DMS 273 (cell line): ENCODE results near the gene F8A2.
"Not testable (repeated sequence)": the region's sequence is repeated elsewhere in the genome, so short reads cannot be mapped to it uniquely, and the experiment has no call there.

Source experiments
- DNase-seq: peaks from one replicate; lab custom pipeline; 2025; ENCODE audit not compliant: unreplicated experiment; lab: John Stamatoyannopoulos, UW

Gene F8A2

GRCh38 chrX:155381843-155382528, at the start of gene F8A2:
TSS of gene F8A2 (plus strand) at chrX:155382095. CDS start at chrX:155382115, 20 bp downstream.
- not testable (repeated sequence) for DNase-seq

- no peak for DNase-seq
Measured at GRCh38 chrX:155333544-155334100, 48.3 kb upstream of the F8A2 start.

- peak; percentile 95 for DNase-seq
Measured at GRCh38 chrX:155334486-155335336, 47.2 kb upstream of the F8A2 start, which contains the start of gene CLIC2. TSS of gene CLIC2 (minus strand) at chrX:155334614. CDS start at chrX:155334427, 187 bp downstream.

- DNase-seq = not testable (repeated sequence)
Measured at GRCh38 chrX:155335337-155335712, 46.6 kb upstream of the F8A2 start.

- not testable (repeated sequence) for DNase-seq
Measured at GRCh38 chrX:155345689-155346088, 36.2 kb upstream of the F8A2 start.

GRCh38 chrX:155349448-155349847, 32.4 kb upstream of the F8A2 start:
- not testable (repeated sequence) for DNase-seq

- DNase-seq = not testable (repeated sequence)
Measured at GRCh38 chrX:155363712-155364111, 18.2 kb upstream of the F8A2 start.

- DNase-seq = not testable (repeated sequence)
Measured at GRCh38 chrX:155373777-155374458, 8.0 kb upstream of the F8A2 start.

GRCh38 chrX:155379802-155380201, 2.1 kb upstream of the F8A2 start:
- DNase-seq = not testable (repeated sequence)

- not testable (repeated sequence) for DNase-seq
Measured at GRCh38 chrX:155382529-155382967, 653 bp downstream of the F8A2 start.

- no peak for DNase-seq
Measured at GRCh38 chrX:155389634-155390033, 7.7 kb downstream of the F8A2 start.

GRCh38 chrX:155394747-155395276, 12.9 kb downstream of the F8A2 start:
- DNase-seq = not testable (repeated sequence)

- no peak for DNase-seq
Measured at GRCh38 chrX:155406429-155406828, 24.5 kb downstream of the F8A2 start.

GRCh38 chrX:155417769-155418168, 35.9 kb downstream of the F8A2 start:
- no peak for DNase-seq
